Stomach (tissue), 9 donors: ENCODE data around the gene RFX4. TPM values are rescaled to one million over a fixed set of nuclear protein-coding genes. Genes with fewer than 3 reads are reported as not detected.

Experiments used
- DNase-seq, 2 donors: peaks; one replicate each; pipeline versions ENCODE4 v3.0.0 to v3.0.0-alpha.2; 2013 to 2019
- H3K27ac ChIP-seq, 5 donors: fragments of 200-600 bp in 4 of 5; sonication (generic) in 4 of 5; one replicate each; pipeline ENCODE4 v1.5.1; 2013 to 2019; ENCODE audit warnings: mild to moderate bottlenecking in 1 of 5, moderate library complexity in 1 of 5
- H3K27me3 ChIP-seq, 3 donors: fragments of 200-600 bp; sonication (generic); one replicate each; pipeline ENCODE4 v1.5.1; 2017 to 2019; ENCODE audit warnings: mixed run types in 1 of 3
- H3K36me3 ChIP-seq, 4 donors: fragments of 200-600 bp; sonication (generic); 1 replicate in 3 of 4; 2 replicates in 1 of 4; pipeline ENCODE4 v1.5.1; 2016 to 2019
- H3K4me1 ChIP-seq, 4 donors: fragments of 200-600 bp; sonication (generic); one replicate each; pipeline ENCODE4 v1.5.1; 2016 to 2019
- H3K4me3 ChIP-seq, 4 donors: fragments of 200-600 bp; sonication (generic) in 3 of 4; one replicate each; pipeline ENCODE4 v1.5.1; 2016 to 2019; ENCODE audit warnings: mild to moderate bottlenecking in 1 of 4
- H3K9me3 ChIP-seq, 4 donors: fragments of 200-600 bp; sonication (generic); one replicate each; pipeline ENCODE4 v1.5.1; 2016 to 2019
- CTCF ChIP-seq, 7 experiments: fragments of 450-650 bp in 4 of 7; fragments of 200-600 bp in 3 of 7; sonication (generic) in 3 of 7; IDR thresholded peaks; one replicate each; pipeline ENCODE4 v1.5.1; 2016 to 2019; ENCODE audit warnings: antibody characterized with exemption in 7 of 7, control low read depth in 2 of 7, mild to moderate bottlenecking in 1 of 7
- EP300 ChIP-seq: sonication (generic); formaldehyde crosslinking; IDR thresholded peaks from one replicate; pipeline ENCODE4 v1.6.1; 2017; ENCODE audit warnings: antibody characterized with exemption
- POLR2A ChIP-seq, 4 donors: fragments of 450-650 bp; IDR thresholded peaks; one replicate each; pipeline ENCODE4 v1.6.1; 2016; ENCODE audit warnings: antibody characterized with exemption in 4 of 4, control low read depth in 2 of 4, mild to moderate bottlenecking in 1 of 4, moderate library complexity in 1 of 4
- POLR2AphosphoS5 ChIP-seq, 3 donors: sonication (generic); formaldehyde crosslinking; IDR thresholded peaks; one replicate each; pipeline ENCODE4 v1.6.1; 2016; ENCODE audit warnings: antibody characterized with exemption in 3 of 3
- WGBS, 5 donors: extraction: QIAGEN DNeasy Blood & Tissue Kit in 3 of 5; methylation state at CpG; one replicate each; pipeline versions ENCODE4 v1.1.5 to v1.1.7; 2013 to 2018; 5-methylcytosine and 5-hydroxymethylcytosine counted together
- intact Hi-C: fragments of 100-400 bp; cut with DNase I; formaldehyde crosslinking; loops from one replicate; pipeline ENCODE4 v1.15.1; 2023; ENCODE audit warnings: low total_unique reads
- polyA plus RNA-seq, 3 donors: library from polyadenylated mRNA; stranded (reverse); fragments of 200-250 nt; gene quantifications; one replicate each; pipeline ENCODE4 v1.2.3, GENCODE V29; 2013
- total RNA-seq, 5 donors: library from RNA; depleted of rRNA; stranded (reverse); fragments of >200 nt; gene quantifications; one replicate each; pipeline versions ENCODE4 v1.1.0 to v1.2.3, GENCODE V29; 2014 to 2016
- donor health status: healthy with polysubstance abuse.
- donor health status: Bipolar disorder and iron deficiency.
- donor health status: healthy.

RFX4 gene
- total and polyA plus RNA-seq, 8 donors = not detected

- H3K36me3 ChIP-seq = no peaks in the 10 kb centered on the region
- no peak for TF ChIP-seq POLR2AphosphoS5 (IDR thresholded peaks at IDR 0.05)
- no peak for TF ChIP-seq EP300
- 35 to 46% (median 38%) methylated on average over 4 of the region's 4 CpGs for WGBS, 5 donors
- H3K27me3 ChIP-seq = peaks cover 0 to 11% (median 0%) of the 10 kb centered on the region in 3 donors
- H3K4me1 ChIP-seq = peaks cover 0 to 5% (median 0%) of the 10 kb centered on the region in 4 donors
- no peak for DNase-seq
- no peaks in the 10 kb centered on the region for H3K9me3 ChIP-seq
- H3K27ac ChIP-seq = no peak overlapping the region
- no peak overlapping the region for H3K4me3 ChIP-seq
- intact Hi-C loops = no loop called here
Measured at GRCh38 chr12:106739318-106739717, 156.5 kb downstream of the RFX4 start.

GRCh38 chr12:106739815-106740530, 157.2 kb downstream of the RFX4 start:
- Histone ChIP-seq H3K9me3 (no peaks in the 10 kb centered on the region), H3K27me3 (peaks cover 0 to 17% (median 0%) of the 10 kb centered on the region in 3 donors), H3K4me1 (peaks cover 0 to 5% (median 0%) of the 10 kb centered on the region in 4 donors), H3K27ac (no peak overlapping the region), H3K36me3 (no peaks in the 10 kb centered on the region), H3K4me3 (no peak overlapping the region)
- no peak for DNase-seq
- WGBS, 5 donors = 61 to 68% (median 64%) methylated on average over 10 of the region's 10 CpGs
- intact Hi-C loops = no loop called here
- no peak for TF ChIP-seq POLR2A (IDR thresholded peaks at IDR 0.05)
- TF ChIP-seq POLR2AphosphoS5 (IDR thresholded peaks at IDR 0.05) = no peak
- no peak for TF ChIP-seq CTCF (IDR thresholded peaks at IDR 0.05)
- no peak for TF ChIP-seq EP300

GRCh38 chr12:106740818-106741217, 158.0 kb downstream of the RFX4 start:
- Histone ChIP-seq H3K4me3 (no peak overlapping the region), H3K9me3 (no peaks in the 10 kb centered on the region), H3K27ac (no peak overlapping the region), H3K36me3 (no peaks in the 10 kb centered on the region), H3K27me3 (peaks cover 0 to 23% (median 0%) of the 10 kb centered on the region in 3 donors), H3K4me1 (peaks cover 0 to 5% (median 0%) of the 10 kb centered on the region in 4 donors)
- 75 to 86% (median 78%) methylated on average over 5 of the region's 5 CpGs for WGBS, 5 donors
- intact Hi-C loops = no loop called here
- TF ChIP-seq POLR2A (IDR thresholded peaks at IDR 0.05) = no peak
- TF ChIP-seq CTCF (IDR thresholded peaks at IDR 0.05) = no peak
- no peak for TF ChIP-seq EP300
- no peak for TF ChIP-seq POLR2AphosphoS5 (IDR thresholded peaks at IDR 0.05)
- no peak for DNase-seq

GRCh38 chr12:106741247-106741646, 158.4 kb downstream of the RFX4 start:
- intact Hi-C loops = no loop called here
- H3K4me1 ChIP-seq = peaks cover 0 to 5% (median 0%) of the 10 kb centered on the region in 4 donors
- no peak overlapping the region for H3K27ac ChIP-seq
- no peaks in the 10 kb centered on the region for H3K36me3 ChIP-seq
- no peak overlapping the region for H3K4me3 ChIP-seq
- peaks cover 0 to 23% (median 0%) of the 10 kb centered on the region in 3 donors for H3K27me3 ChIP-seq
- 78 to 95% (median 85%) methylated on average over 2 of the region's 2 CpGs for WGBS, 5 donors
- no peaks in the 10 kb centered on the region for H3K9me3 ChIP-seq
- no peak for TF ChIP-seq POLR2A (IDR thresholded peaks at IDR 0.05)
- no peak for TF ChIP-seq CTCF (IDR thresholded peaks at IDR 0.05)
- TF ChIP-seq POLR2AphosphoS5 (IDR thresholded peaks at IDR 0.05) = no peak
- no peak for TF ChIP-seq EP300
- DNase-seq = no peak
